ENCODE measurements around the gene OOEP.

Gene OOEP

DNA sequence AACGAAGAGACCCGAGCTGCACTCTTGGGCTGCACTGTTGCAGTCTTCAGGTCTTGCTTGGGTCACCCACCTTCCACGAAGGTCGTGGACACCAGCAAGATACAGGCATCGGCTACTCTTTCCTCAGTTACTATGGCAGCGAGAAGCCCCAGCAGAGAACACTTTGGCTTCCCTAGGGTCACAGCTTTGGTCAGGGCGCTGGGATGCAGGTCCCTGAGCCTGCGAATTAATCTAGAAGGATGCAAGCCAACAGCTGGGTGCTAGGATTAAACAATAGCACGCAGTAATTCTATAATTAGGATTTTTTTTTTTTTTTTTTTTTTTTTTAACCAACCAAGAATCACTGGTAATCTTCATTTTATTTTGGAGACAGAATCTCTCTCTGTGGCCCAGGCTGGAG lies 5.1 kb downstream of the OOEP start:
- no peak for DNase-seq (ENCODE audit: low spot score)

DNA sequence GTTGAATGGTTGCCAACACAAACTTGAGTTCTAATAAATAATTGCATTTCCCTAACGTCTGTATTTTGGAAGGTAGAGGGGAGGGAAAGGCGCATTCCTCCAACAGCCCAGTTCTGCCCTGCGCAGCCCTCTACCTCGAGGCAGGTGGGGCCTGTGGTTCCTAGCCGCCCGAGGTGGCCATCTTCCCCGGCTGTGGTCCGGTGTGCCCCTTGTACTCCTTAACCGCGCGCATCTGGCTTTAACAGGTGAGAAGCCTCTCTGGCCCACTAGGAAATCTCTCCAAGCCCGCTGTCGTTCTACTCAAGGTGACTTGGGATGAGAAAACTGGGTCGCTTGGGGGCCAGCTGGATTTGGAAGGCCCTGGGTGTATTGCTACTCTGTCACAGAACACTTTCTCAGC lies 5.6 kb downstream of the OOEP start:
- DNase-seq (ENCODE audit: low spot score) = no peak

- DNase-seq (ENCODE audit: low spot score) = no peak
Measured at GRCh38 chr6:73363537-73363875, 6.2 kb downstream of the OOEP start.

DNA sequence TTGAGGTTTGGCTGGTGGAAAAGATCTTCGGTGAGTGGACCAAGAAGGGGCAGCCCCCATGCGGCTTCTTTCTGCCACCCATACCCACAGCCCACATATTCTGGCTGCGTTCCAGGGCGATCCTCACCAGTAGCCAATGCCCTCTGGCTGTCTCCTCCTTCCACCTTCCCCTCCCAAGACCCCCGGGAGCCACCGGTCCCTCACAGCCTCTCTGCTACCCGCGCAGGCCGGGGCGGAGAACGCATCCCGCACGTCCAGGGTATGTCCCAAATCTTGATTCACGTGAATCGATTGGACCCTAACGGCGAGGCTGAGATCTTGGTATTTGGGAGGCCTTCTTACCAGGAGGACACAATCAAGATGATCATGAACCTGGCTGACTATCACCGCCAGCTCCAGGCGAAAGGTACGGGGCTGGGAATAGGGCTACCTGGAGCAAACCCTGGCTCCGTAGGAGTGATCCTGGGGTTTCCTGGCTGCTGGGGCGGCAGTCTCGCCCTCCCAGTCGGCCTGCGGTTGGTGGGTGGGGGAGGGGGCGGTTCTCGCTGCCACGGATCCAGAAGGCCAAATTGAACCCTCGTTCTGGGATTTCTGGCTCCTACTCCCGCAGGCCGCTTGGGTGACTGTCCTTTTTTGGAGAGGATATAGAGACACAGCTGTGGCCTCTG lies 6.7 kb downstream of the OOEP start:
- no peak for DNase-seq (ENCODE audit: low spot score)

DNA sequence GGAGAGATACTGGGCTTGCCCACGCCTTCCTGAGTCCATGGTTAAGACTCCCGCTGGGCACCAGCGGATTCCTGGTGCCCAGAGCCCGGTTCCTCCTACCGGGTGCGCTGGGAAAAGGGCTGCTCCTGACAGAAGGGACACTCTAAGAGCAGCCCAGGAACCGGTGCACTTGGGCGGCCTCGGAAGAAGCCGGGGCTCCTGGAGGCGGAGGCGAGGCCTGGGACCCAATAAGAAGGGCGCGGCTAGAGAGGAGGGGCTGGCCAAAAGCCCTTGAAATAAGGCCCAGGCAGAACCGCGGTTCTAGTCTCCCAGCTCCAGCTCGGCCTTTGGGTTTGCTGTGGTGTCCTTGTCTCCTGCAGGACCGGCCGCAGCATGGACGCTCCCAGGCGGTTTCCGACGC lies 7.3 kb downstream of the OOEP start, which contains the start of gene KHDC3L:
Gene KHDC3L, plus strand, starts transcription at position 301 of the 400 bp plus-strand sequence. Its CDS starts 72 bp downstream, at position 373.
- DNase-seq (ENCODE audit: low spot score) = no peak

- DNase-seq (ENCODE audit: low spot score) = no peak
Measured at GRCh38 chr6:73353636-73354593, 15.8 kb downstream of the OOEP start, which contains the start of gene DPPA5. Gene DPPA5 (minus strand): TSS chr6:73354276. CDS start chr6:73354225, 51 bp downstream.

- DNase-seq (ENCODE audit: low spot score) = no peak
Measured at GRCh38 chr6:73349311-73349710, 20.4 kb downstream of the OOEP start.

DNA sequence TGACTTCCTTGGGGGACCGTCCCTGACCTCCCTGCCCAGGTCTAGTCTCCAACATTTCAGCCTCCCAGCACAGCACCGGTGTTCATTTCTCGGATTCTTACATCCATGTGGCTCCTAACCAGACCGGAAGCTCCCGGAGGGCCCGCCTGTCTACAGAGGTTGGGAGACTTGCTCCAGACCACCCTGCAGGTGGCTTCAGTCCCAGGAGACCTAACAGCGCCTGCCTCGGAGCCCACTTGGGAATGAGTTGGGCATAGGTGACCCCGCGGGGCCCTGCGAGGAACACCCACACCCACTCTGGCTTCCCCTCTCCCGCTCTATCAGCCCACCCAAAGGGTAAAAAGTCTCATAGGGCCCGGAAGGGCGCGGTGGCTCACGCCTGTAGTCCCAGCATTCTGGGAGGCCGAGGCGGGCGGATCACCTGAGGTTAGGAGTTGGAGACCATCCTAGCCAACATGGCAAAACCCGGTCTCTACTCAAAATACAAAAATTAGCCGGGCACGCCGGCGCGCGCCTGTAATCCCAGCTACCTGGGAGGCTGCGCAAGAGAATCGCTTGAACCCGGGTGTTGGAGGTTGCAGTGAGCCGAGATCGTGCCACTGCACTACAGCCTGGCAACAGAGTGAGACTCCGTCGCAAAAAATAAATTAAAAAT lies 21.0 kb downstream of the OOEP start:
- no peak for DNase-seq (ENCODE audit: low spot score)

DNA sequence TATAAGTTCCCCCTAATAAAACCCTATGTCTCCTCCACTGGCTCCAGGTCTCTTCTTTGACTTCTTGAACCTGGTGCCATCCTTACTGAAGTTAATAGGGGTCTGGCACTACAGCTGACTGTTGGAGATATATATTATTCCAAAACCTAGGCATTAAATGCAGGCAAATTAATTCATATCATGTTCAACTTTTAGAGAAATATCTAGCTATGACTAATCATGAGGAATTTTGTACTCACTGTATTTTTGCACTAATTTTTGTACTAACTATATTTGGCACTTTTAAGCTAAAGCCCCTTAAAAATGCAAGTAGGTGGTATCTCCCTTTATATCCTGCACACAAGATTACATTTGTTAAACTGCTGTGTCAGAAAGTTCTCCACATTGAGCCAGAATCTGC lies 26.5 kb downstream of the OOEP start:
- no peak for DNase-seq (ENCODE audit: low spot score)

DNA sequence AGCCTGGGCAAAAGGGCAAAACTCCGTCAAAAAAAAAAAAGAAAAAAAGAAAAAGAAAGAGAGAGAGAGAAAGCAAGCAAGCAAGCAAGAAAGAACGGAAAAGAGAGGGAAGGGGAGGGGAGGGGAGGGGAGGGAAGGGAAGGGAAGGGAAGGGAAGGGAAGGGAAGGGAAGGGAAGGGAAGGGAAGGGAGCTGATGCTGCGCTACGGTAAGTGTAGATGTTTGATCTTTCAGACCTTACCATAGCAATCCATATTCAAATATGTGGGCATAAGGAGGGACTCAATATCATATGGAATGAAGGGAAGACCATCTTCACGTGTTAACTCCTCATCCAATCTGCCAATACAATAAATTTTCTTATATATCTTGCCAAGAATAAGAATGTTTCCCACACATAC lies 27.5 kb downstream of the OOEP start:
- no peak for DNase-seq (ENCODE audit: low spot score)

DNA sequence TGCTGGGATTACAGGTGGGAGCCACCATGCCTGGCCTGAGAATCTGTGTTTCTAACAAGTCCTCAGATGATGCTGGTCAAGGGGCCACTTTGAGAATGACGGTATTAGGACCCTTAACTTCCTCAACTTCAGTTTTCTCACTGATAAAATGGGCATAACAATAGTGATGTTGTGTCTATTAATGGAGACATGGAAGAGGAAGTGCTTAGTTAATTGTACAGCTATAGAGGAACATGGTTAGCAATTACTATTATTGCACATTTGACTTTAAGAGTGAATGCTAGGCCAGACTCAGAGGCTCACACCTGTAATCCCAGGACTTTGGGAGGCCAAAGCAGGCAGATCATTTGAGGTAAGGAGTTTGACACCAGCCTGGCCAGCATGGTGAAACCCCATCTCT lies 28.4 kb downstream of the OOEP start:
- DNase-seq (ENCODE audit: low spot score) = no peak

DNA sequence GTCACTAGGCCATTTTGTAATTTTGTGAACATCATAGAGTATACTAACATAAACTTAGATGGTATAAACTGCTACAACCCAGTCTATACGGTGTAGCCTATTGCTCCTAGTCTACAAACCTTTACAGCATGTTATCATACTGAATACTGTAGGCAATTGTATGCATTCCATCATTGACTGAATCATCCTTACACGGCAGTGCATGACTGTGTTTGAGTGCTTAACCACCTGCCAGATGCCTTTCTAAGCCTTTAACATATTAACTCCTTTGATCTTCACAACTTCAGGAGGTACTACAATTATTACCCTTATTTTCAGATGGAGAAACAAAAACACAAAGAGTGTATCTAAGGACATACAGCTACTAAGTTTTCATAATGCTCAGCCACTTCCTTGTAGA lies 29.6 kb downstream of the OOEP start:
- DNase-seq (ENCODE audit: low spot score) = no peak

DNA sequence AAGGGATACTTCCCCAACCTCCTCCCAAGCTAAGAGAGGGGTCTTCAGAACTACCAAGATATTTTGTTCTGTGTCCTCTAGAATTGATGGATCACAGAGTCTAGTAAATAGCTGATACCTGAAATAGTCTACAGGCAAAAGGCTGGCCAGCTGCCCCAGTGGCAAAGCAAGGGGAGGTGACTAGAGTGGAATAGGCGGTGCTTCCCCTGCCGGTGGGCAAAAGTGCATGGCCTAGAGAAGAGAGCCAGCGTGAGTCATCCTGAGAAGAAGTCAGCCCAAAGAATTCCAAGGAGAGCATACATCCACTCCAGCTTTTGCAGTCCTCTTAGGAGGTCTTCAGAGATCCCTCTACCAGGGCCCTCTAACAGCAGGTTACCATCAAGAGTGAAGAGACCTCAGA lies 30.4 kb downstream of the OOEP start:
- DNase-seq (ENCODE audit: low spot score) = no peak

GRCh38 chr6:73329201-73329600 lies 40.5 kb downstream of the OOEP start:
- DNase-seq (ENCODE audit: low spot score) = no peak

DNA sequence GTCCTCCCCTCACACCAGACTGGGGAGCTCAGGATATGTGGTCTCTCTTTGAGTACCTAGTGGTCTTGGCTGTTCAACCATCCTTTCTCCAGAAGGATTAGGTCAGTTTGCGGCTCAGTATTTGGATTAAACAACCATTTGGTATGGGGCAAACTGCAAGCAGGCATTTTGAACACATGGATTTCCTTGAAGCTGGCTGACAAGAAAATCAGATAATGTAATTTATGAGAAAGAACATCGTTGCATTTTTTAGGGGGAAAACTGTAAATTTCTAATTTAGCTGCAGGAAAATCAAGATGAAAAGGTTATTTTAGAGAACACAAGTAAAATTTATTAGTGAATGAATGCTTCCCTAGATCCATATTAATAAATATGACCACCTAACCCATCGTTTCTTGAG lies 40.9 kb downstream of the OOEP start:
- no peak for DNase-seq (ENCODE audit: low spot score)

GRCh38 chr6:73325656-73326055 lies 44.0 kb downstream of the OOEP start:
- no peak for DNase-seq (ENCODE audit: low spot score)

DNA sequence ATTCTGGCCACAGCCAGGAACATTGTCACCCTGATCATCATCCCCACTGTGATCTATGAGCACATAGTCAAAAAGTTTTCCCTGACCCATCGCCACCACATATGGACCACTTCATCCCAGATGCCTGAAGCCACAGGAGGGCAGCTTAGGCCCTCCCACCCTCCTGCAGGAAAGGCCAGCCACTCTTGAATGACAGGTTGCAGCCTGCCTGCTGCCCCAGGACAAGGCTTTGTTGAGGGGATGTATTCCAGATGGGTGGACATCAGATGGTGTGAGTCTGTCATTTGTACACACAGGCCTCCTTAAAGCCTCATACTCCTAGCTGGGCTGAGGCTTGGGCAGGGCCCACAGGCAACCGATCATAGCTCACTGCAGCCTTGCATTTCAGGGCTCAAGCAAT lies 46.4 kb downstream of the OOEP start:
- no peak for DNase-seq (ENCODE audit: low spot score)

Measured in ecto neural progenitor cell (in vitro differentiated cells).